Uterus (tissue), 4 donors: ENCODE results near the gene KCNMA1. TPM values are rescaled to one million over a fixed set of nuclear protein-coding genes. Genes with fewer than 3 reads are reported as not detected.

Experiments
- DNase-seq, 2 donors: peaks; one replicate each; pipeline ENCODE4 v3.0.0-alpha.2; 2019 to 2020
- H3K27ac ChIP-seq, 2 donors: fragments of 200-600 bp; sonication (generic); 1 replicate in 1 of 2; 2 replicates in 1 of 2; pipeline ENCODE4 v1.5.1; 2016 to 2018
- H3K27me3 ChIP-seq, 2 donors: fragments of 200-600 bp; sonication (generic); one replicate each; pipeline ENCODE4 v1.5.1; 2018 to 2019; ENCODE audit warnings: control low read depth in 1 of 2
- H3K36me3 ChIP-seq, 2 donors: fragments of 200-600 bp; sonication (generic); one replicate each; pipeline ENCODE4 v1.5.1; 2019; ENCODE audit warnings: control low read depth in 1 of 2
- H3K4me1 ChIP-seq, 2 donors: fragments of 200-600 bp; sonication (generic); one replicate each; pipeline ENCODE4 v1.5.1; 2018 to 2019; ENCODE audit warnings: control low read depth in 1 of 2
- H3K4me3 ChIP-seq, 2 donors: fragments of 200-600 bp; sonication (generic); 1 replicate in 1 of 2; 2 replicates in 1 of 2; pipeline ENCODE4 v1.5.1; 2018 to 2019; ENCODE audit warnings: mild to moderate bottlenecking in 1 of 2
- H3K9me3 ChIP-seq, 2 donors: fragments of 200-600 bp; sonication (generic); one replicate each; pipeline ENCODE4 v1.5.1; 2019; ENCODE audit warnings: control low read depth in 1 of 2
- POLR2A ChIP-seq, 2 donors: fragments of 450-650 bp; IDR thresholded peaks; one replicate each; pipeline ENCODE4 v1.6.1; 2016; ENCODE audit warnings: antibody characterized with exemption in 2 of 2, mild to moderate bottlenecking in 1 of 2, moderate library complexity in 1 of 2
- intact Hi-C: fragments of 100-400 bp; cut with DNase I; formaldehyde crosslinking; loops from one replicate; pipeline ENCODE4 v1.15.1; 2023; ENCODE audit warnings: low total_unique reads
- total RNA-seq, 4 donors: library from RNA; depleted of rRNA in 3 of 4; stranded (reverse); fragments of >200 nt in 3 of 4; gene quantifications; one replicate each; pipeline versions ENCODE4 v1.1.0 to v1.2.4, GENCODE V29; 2014 to 2023
- TF ChIP-seq, protein P1 (sequence below), 4 experiments: fragments of 200-600 bp in 2 of 4; fragments of 450-650 bp in 2 of 4; sonication (generic) in 2 of 4; IDR thresholded peaks; one replicate each; pipeline ENCODE4 v1.5.1; 2016 to 2019; ENCODE audit warnings: antibody characterized with exemption in 4 of 4, mild to moderate bottlenecking in 2 of 4, moderate library complexity in 1 of 4
- donor health status: DM: yes; HTN: yes; CAD: no.

Gene KCNMA1
- total RNA-seq, 4 donors from 2014 or later = 86.2 to 236 (median 164) TPM

DNA sequence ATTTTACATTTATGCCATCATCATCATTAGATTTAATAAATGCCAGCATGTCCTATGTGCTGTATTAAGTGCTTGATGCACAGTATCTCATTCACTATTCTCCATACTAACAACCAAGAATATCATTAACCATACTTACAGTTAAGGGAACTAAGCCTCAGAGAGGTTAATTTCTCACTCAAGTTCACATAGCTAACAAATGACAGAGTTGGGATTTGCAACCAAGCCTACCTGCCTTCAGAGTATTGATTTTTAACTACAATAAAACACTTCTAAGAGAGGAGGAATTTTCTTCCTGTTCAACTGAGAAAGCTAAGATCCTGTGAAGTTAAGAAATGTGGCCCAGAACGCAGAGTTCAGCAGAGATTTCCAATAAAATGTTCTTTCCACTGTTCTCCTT is 403.0 kb downstream of the KCNMA1 start:
- Histone ChIP-seq H3K27me3 (no peaks in the 10 kb centered on the region), H3K27ac (peak overlapping the region; percentile 24 to 26), H3K9me3 (no peaks in the 10 kb centered on the region), H3K4me3 (no peak overlapping the region), H3K36me3 (no peaks in the 10 kb centered on the region), H3K4me1 (no peaks in the 10 kb centered on the region)
- TF ChIP-seq POLR2A (IDR thresholded peaks at IDR 0.05) = no peak
- TF ChIP-seq, protein P1, sequence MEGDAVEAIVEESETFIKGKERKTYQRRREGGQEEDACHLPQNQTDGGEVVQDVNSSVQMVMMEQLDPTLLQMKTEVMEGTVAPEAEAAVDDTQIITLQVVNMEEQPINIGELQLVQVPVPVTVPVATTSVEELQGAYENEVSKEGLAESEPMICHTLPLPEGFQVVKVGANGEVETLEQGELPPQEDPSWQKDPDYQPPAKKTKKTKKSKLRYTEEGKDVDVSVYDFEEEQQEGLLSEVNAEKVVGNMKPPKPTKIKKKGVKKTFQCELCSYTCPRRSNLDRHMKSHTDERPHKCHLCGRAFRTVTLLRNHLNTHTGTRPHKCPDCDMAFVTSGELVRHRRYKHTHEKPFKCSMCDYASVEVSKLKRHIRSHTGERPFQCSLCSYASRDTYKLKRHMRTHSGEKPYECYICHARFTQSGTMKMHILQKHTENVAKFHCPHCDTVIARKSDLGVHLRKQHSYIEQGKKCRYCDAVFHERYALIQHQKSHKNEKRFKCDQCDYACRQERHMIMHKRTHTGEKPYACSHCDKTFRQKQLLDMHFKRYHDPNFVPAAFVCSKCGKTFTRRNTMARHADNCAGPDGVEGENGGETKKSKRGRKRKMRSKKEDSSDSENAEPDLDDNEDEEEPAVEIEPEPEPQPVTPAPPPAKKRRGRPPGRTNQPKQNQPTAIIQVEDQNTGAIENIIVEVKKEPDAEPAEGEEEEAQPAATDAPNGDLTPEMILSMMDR (IDR thresholded peaks at IDR 0.05) = no peak
- intact Hi-C loops = no loop called here
- DNase-seq = no peak

DNA sequence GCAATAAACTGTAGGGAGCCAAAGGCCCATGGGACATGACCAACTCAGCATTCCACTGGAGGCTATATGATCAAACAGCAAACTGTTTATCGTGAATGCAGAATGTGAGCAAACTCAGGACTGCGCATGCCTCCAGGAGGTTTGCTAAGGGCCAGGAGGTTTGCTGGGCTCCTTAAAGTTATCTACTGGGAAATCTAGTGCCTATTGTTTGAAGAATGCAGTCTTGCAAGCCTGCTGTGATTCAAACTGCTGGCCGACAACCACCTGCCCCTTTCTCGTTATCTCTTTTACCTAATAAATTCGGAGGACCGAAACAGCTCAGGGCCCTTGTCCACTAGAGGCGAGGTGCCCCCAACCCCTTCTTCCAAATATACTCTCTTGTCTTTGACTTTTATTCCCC is 404.1 kb downstream of the KCNMA1 start:
- no peaks in the 10 kb centered on the region for H3K36me3 ChIP-seq
- H3K4me3 ChIP-seq = no peak overlapping the region
- H3K9me3 ChIP-seq = no peaks in the 10 kb centered on the region
- DNase-seq = no peak
- H3K27ac ChIP-seq = no peak overlapping the region
- TF ChIP-seq, protein P1 (IDR thresholded peaks at IDR 0.05) = no peak
- no peak for TF ChIP-seq POLR2A (IDR thresholded peaks at IDR 0.05)
- no peaks in the 10 kb centered on the region for H3K27me3 ChIP-seq
- H3K4me1 ChIP-seq = no peaks in the 10 kb centered on the region
- intact Hi-C loops = no loop called here

- no peaks in the 10 kb centered on the region for H3K27me3 ChIP-seq
- intact Hi-C loops = no loop called here
- no peaks in the 10 kb centered on the region for H3K4me1 ChIP-seq
- H3K9me3 ChIP-seq = no peaks in the 10 kb centered on the region
- no peak for DNase-seq
- H3K27ac ChIP-seq = no peak overlapping the region
- TF ChIP-seq, protein P1 (IDR thresholded peaks at IDR 0.05) = no peak
- TF ChIP-seq POLR2A (IDR thresholded peaks at IDR 0.05) = no peak
- H3K4me3 ChIP-seq = no peak overlapping the region
- no peaks in the 10 kb centered on the region for H3K36me3 ChIP-seq
These were observed 405.6 kb downstream of the KCNMA1 start for GRCh38 chr10:77231884-77232610.

DNA sequence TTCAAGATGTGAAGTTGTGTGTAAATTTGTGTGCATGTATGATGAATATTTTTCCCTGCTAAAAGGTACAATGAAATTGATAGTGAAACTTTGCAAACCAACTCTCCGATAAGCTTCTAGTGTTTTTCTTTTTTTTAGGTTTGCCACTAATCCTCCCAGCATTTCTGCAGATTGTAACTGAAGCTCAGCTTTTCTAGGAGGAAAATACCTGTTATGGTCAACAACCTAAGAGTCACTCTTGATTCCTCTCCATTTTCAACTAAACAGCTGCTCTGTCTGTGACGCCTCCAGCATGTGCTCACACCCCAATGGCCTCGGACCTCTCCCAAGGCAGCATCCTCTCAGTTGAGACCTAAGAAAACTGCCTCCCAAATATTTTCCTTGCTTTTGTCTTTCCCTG is 406.2 kb downstream of the KCNMA1 start:
- H3K4me1 ChIP-seq = no peaks in the 10 kb centered on the region
- no peak for DNase-seq
- no peaks in the 10 kb centered on the region for H3K27me3 ChIP-seq
- TF ChIP-seq POLR2A (IDR thresholded peaks at IDR 0.05) = no peak
- TF ChIP-seq, protein P1 (IDR thresholded peaks at IDR 0.05) = no peak
- no peak overlapping the region for H3K4me3 ChIP-seq
- intact Hi-C loops = no loop called here
- no peaks in the 10 kb centered on the region for H3K9me3 ChIP-seq
- no peak overlapping the region for H3K27ac ChIP-seq
- H3K36me3 ChIP-seq = no peaks in the 10 kb centered on the region

GRCh38 chr10:77230194-77230593 is 407.4 kb downstream of the KCNMA1 start:
- Histone ChIP-seq H3K9me3 (no peaks in the 10 kb centered on the region), H3K27me3 (no peaks in the 10 kb centered on the region), H3K4me3 (no peak overlapping the region), H3K4me1 (no peaks in the 10 kb centered on the region), H3K36me3 (no peaks in the 10 kb centered on the region), H3K27ac (peak overlapping the region in 1 of 2 donors; percentile 27)
- TF ChIP-seq POLR2A (IDR thresholded peaks at IDR 0.05) = no peak
- TF ChIP-seq, protein P1 (IDR thresholded peaks at IDR 0.05) = no peak
- DNase-seq = no peak
- intact Hi-C loops = no loop called here
